Liver (tissue), 9 donors: Measurements from ENCODE around the gene SETX. TPM values are rescaled to one million over a fixed set of nuclear protein-coding genes. Genes with fewer than 3 reads are reported as not detected.

Experiments used
- DNase-seq: peaks from one replicate; pipeline ENCODE4 v3.0.0-alpha.2; 2017; ENCODE audit warnings: low spot score
- H3K27ac ChIP-seq, 2 donors: one replicate each; pipeline ENCODE4 v1.7.0; 2013; ENCODE audit warnings: inconsistent platforms in 2 of 2, low read length in 2 of 2, control low read depth in 1 of 2, low read depth in 1 of 2, mild to moderate bottlenecking in 1 of 2
- H3K27me3 ChIP-seq, 4 donors: one replicate each; pipeline versions ENCODE4 v1.6.1 to v1.7.0; 2013; ENCODE audit warnings: low read length in 3 of 4, inconsistent platforms in 1 of 4, mild to moderate bottlenecking in 1 of 4, moderate library complexity in 1 of 4; ENCODE audit not compliant: control insufficient read depth in 4 of 4, insufficient read depth in 4 of 4
- H3K36me3 ChIP-seq, 4 donors: one replicate each; pipeline versions ENCODE4 v1.6.1 to v1.7.0; 2013; ENCODE audit warnings: low read length in 3 of 4, mild to moderate bottlenecking in 3 of 4, low read depth in 1 of 4, moderate library complexity in 1 of 4; ENCODE audit not compliant: control insufficient read depth in 4 of 4, insufficient read depth in 3 of 4
- H3K4me1 ChIP-seq, 4 donors: one replicate each; pipeline versions ENCODE4 v1.6.1 to v1.7.0; 2013; ENCODE audit warnings: low read length in 3 of 4, mild to moderate bottlenecking in 3 of 4, moderate library complexity in 1 of 4; ENCODE audit not compliant: control insufficient read depth in 4 of 4, insufficient read depth in 4 of 4
- H3K4me3 ChIP-seq, 3 donors: one replicate each; pipeline versions ENCODE4 v1.6.1 to v1.7.0; 2013; ENCODE audit warnings: low read length in 3 of 3, control low read depth in 1 of 3, low read depth in 1 of 3, mild to moderate bottlenecking in 1 of 3
- H3K9ac ChIP-seq, 2 donors: one replicate each; pipeline ENCODE4 v1.7.0; 2013; ENCODE audit warnings: low read length in 2 of 2, mild to moderate bottlenecking in 2 of 2, moderate library complexity in 2 of 2, control low read depth in 1 of 2, low read depth in 1 of 2
- H3K9me3 ChIP-seq, 4 donors: one replicate each; pipeline versions ENCODE4 v1.6.1 to v1.7.0; 2013; ENCODE audit warnings: low read length in 3 of 4; ENCODE audit not compliant: control insufficient read depth in 4 of 4
- ATF3 ChIP-seq: IDR thresholded peaks from 2 replicates; pipeline ENCODE4 v1.6.1; 2016; ENCODE audit warnings: antibody characterized with exemption
- EGR1 ChIP-seq, 2 donors: IDR thresholded peaks; 2 replicates each; pipeline ENCODE4 v1.6.1; 2016 to 2018; ENCODE audit warnings: antibody characterized with exemption in 2 of 2, low read depth in 2 of 2
- FOXA1 ChIP-seq: IDR thresholded peaks from 2 replicates; pipeline ENCODE4 v1.6.1; 2016; ENCODE audit warnings: antibody characterized with exemption
- FOXA2 ChIP-seq: IDR thresholded peaks from 2 replicates; pipeline ENCODE4 v1.6.1; 2016; ENCODE audit warnings: antibody characterized with exemption
- GABPA ChIP-seq, 2 donors: IDR thresholded peaks in 1 of 2; conservative IDR thresholded peaks in 1 of 2; 2 replicates each; pipeline ENCODE4 v1.6.1; 2016; ENCODE audit warnings: antibody characterized with exemption in 2 of 2, mild to moderate bottlenecking in 1 of 2, moderate library complexity in 1 of 2
- HNF4A ChIP-seq, 2 donors: conservative IDR thresholded peaks; 2 replicates each; pipeline ENCODE4 v1.6.1; 2016; ENCODE audit warnings: antibody characterized with exemption in 2 of 2, mild to moderate bottlenecking in 2 of 2
- HNF4G ChIP-seq: IDR thresholded peaks from 2 replicates; pipeline ENCODE4 v1.6.1; 2016; ENCODE audit warnings: antibody characterized with exemption
- JUND ChIP-seq, 2 donors: IDR thresholded peaks; 2 replicates each; pipeline ENCODE4 v1.6.1; 2016; ENCODE audit warnings: antibody characterized with exemption in 2 of 2
- NR2F2 ChIP-seq: IDR thresholded peaks from 2 replicates; pipeline ENCODE4 v1.6.1; 2016; ENCODE audit warnings: antibody characterized with exemption
- RAD21 ChIP-seq, 2 donors: IDR thresholded peaks; 2 replicates each; pipeline ENCODE4 v1.6.1; 2016; ENCODE audit warnings: antibody characterized with exemption in 2 of 2, mild to moderate bottlenecking in 2 of 2
- REST ChIP-seq: IDR thresholded peaks from 2 replicates; pipeline ENCODE4 v1.6.1; 2016; ENCODE audit warnings: antibody characterized with exemption, mild to moderate bottlenecking
- RXRA ChIP-seq, 2 donors: IDR thresholded peaks; 2 replicates each; pipeline ENCODE4 v1.6.1; 2017 to 2018; ENCODE audit warnings: antibody characterized with exemption in 2 of 2, mild to moderate bottlenecking in 1 of 2
- SP1 ChIP-seq: IDR thresholded peaks from 2 replicates; pipeline ENCODE4 v1.6.1; 2018; ENCODE audit warnings: antibody characterized with exemption, mild to moderate bottlenecking
- TAF1 ChIP-seq: conservative IDR thresholded peaks from 2 replicates; pipeline ENCODE4 v1.6.1; 2016; ENCODE audit warnings: antibody characterized with exemption, mild to moderate bottlenecking
- YY1 ChIP-seq: IDR thresholded peaks from 2 replicates; pipeline ENCODE4 v1.6.1; 2016; ENCODE audit warnings: antibody characterized with exemption, mild to moderate bottlenecking
- WGBS: extraction: QIAGEN DNeasy Blood & Tissue Kit; methylation state at CpG from one replicate; pipeline ENCODE4 v1.1.7; 2013; 5-methylcytosine and 5-hydroxymethylcytosine counted together
- polyA plus RNA-seq, 2 donors: library from polyadenylated mRNA; stranded (reverse) in 1 of 2; unstranded in 1 of 2; fragments of 200-250 nt in 1 of 2; fragments of >200 nt in 1 of 2; fragmentation: Nextera tagmentation in 1 of 2; extraction: Ambion mirVana in 1 of 2; gene quantifications; one replicate each; pipeline versions ENCODE4 v1.2.1 to v1.2.3, GENCODE V29; 2013 to 2015
- total RNA-seq, 2 donors: library from RNA; depleted of rRNA; stranded (reverse); fragments of >200 nt; gene quantifications; one replicate each; pipeline ENCODE4 v1.2.3, GENCODE V29; 2014
- TF ChIP-seq, protein P1 (sequence below): IDR thresholded peaks from 2 replicates; pipeline ENCODE4 v1.6.1; 2016; ENCODE audit warnings: antibody characterized with exemption
- TF ChIP-seq, protein P2 (sequence below): IDR thresholded peaks from 2 replicates; pipeline ENCODE4 v1.6.1; 2016; ENCODE audit warnings: antibody characterized with exemption
- TF ChIP-seq, protein P3 (sequence below): fragments of 150-350 bp; IDR thresholded peaks from 2 replicates; pipeline ENCODE4 v1.5.1; 2017; ENCODE audit warnings: improper control_type of control experiment, low read depth, low read length; ENCODE audit not compliant: missing input control
- donor health status: healthy.
- donor health status: healthy.
- donor health status: healthy.
- donor health status: healthy.
- donor health status: healthy.

Gene SETX
- total and polyA plus RNA-seq, 4 donors: 8.6 to 60.2 (median 19.6) TPM

GRCh38 chr9:132260846-132261245, 93.9 kb downstream of the SETX start:
- H3K27ac ChIP-seq: no peak overlapping the region
- no peak for DNase-seq

More at GRCh38 chr9:132260846-132261245, 93.9 kb downstream of the SETX start:
- TF ChIP-seq ATF3 (no peak), FOXA1 (no peak), GABPA (IDR thresholded peaks at IDR 0.05 in 1 of 2, conservative IDR thresholded peaks at IDR 0.05 in 1 of 2) (no peak), NR2F2 (no peak), RXRA (IDR thresholded peaks at IDR 0.05) (no peak), SP1 (no peak), FOXA2 (no peak), JUND (IDR thresholded peaks at IDR 0.05) (no peak), HNF4G (no peak), EGR1 (IDR thresholded peaks at IDR 0.05; ENCODE audit: low read depth in 2 of 2) (no peak), TAF1 (no peak), HNF4A (conservative IDR thresholded peaks at IDR 0.05) (no peak), REST (no peak), RAD21 (IDR thresholded peaks at IDR 0.05) (no peak), YY1 (no peak)
- TF ChIP-seq, protein P1, sequence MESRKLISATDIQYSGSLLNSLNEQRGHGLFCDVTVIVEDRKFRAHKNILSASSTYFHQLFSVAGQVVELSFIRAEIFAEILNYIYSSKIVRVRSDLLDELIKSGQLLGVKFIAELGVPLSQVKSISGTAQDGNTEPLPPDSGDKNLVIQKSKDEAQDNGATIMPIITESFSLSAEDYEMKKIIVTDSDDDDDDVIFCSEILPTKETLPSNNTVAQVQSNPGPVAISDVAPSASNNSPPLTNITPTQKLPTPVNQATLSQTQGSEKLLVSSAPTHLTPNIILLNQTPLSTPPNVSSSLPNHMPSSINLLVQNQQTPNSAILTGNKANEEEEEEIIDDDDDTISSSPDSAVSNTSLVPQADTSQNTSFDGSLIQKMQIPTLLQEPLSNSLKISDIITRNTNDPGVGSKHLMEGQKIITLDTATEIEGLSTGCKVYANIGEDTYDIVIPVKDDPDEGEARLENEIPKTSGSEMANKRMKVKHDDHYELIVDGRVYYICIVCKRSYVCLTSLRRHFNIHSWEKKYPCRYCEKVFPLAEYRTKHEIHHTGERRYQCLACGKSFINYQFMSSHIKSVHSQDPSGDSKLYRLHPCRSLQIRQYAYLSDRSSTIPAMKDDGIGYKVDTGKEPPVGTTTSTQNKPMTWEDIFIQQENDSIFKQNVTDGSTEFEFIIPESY: no peak
- TF ChIP-seq, protein P2, sequence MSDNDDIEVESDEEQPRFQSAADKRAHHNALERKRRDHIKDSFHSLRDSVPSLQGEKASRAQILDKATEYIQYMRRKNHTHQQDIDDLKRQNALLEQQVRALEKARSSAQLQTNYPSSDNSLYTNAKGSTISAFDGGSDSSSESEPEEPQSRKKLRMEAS: no peak
- TF ChIP-seq, protein P3, sequence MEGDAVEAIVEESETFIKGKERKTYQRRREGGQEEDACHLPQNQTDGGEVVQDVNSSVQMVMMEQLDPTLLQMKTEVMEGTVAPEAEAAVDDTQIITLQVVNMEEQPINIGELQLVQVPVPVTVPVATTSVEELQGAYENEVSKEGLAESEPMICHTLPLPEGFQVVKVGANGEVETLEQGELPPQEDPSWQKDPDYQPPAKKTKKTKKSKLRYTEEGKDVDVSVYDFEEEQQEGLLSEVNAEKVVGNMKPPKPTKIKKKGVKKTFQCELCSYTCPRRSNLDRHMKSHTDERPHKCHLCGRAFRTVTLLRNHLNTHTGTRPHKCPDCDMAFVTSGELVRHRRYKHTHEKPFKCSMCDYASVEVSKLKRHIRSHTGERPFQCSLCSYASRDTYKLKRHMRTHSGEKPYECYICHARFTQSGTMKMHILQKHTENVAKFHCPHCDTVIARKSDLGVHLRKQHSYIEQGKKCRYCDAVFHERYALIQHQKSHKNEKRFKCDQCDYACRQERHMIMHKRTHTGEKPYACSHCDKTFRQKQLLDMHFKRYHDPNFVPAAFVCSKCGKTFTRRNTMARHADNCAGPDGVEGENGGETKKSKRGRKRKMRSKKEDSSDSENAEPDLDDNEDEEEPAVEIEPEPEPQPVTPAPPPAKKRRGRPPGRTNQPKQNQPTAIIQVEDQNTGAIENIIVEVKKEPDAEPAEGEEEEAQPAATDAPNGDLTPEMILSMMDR: no peak
- Histone ChIP-seq H3K36me3 (peaks cover 7 to 39% (median 27%) of the 10 kb centered on the region in 4 donors), H3K27me3 (no peaks in the 10 kb centered on the region), H3K9me3 (no peaks in the 10 kb centered on the region), H3K4me1 (peaks cover 0 to 3% (median 2%) of the 10 kb centered on the region in 4 donors), H3K9ac (no peak overlapping the region), H3K4me3 (no peak overlapping the region)
- WGBS: 91% methylated on average over 3 of the region's 3 CpGs
